Measurements from ENCODE around the gene OR2T2.
"Not testable (repeated sequence)": the region's sequence is repeated elsewhere in the genome, so short reads cannot be mapped to it uniquely, and the experiment has no call there.

DNA sequence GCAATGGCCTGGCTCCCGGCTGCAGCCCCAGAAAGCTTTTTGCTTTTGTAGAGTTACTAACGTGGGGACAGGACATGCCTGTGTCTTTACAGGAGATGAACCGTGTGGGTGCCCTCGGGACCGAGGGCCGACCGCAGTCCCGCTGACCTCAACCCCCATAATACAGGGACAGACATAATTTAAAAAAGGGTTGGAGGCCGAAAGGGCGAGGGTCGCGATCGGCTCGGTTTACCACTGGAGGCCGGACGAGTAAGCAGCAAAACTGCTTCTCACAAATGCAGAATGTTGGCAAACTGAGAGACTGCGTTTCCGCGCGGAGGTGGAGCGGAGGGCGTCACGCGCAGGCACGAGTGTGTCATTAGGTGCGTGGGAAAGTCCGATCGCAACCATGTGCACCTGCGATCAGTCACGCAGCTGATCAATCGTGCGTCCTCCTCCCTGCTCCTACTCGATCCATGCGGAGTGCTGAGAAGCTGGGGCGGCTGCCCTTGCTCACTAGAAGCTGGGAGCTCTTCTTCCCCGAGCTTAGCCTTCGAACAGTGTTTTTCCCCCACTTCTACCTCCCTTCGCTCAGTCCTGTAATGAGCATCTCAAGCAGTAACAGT is 11.5 kb upstream of the OR2T2 start:
- not testable (repeated sequence) for TF ChIP-seq POLR2A (IDR thresholded peaks at IDR 0.05; ENCODE audit: control extremely low read depth in 1 of 2, low read depth in 2 of 2, low read length in 2 of 2); PHF8 (conservative IDR thresholded peaks at IDR 0.05; ENCODE audit: low read depth, low read length); NRF1 (IDR thresholded peaks at IDR 0.05; ENCODE audit: low read depth, low read length); RBBP5 (IDR thresholded peaks at IDR 0.05; ENCODE audit: borderline replicate concordance, low read depth, low read length); KDM4A (IDR thresholded peaks at IDR 0.05; ENCODE audit: low read depth, low read length, severe bottlenecking)
- TF ChIP-seq, protein P1, sequence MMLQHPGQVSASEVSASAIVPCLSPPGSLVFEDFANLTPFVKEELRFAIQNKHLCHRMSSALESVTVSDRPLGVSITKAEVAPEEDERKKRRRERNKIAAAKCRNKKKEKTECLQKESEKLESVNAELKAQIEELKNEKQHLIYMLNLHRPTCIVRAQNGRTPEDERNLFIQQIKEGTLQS (IDR thresholded peaks at IDR 0.05; ENCODE audit: insufficient read depth, low read depth, low read length) = not testable (repeated sequence)
- TF ChIP-seq, protein P2, sequence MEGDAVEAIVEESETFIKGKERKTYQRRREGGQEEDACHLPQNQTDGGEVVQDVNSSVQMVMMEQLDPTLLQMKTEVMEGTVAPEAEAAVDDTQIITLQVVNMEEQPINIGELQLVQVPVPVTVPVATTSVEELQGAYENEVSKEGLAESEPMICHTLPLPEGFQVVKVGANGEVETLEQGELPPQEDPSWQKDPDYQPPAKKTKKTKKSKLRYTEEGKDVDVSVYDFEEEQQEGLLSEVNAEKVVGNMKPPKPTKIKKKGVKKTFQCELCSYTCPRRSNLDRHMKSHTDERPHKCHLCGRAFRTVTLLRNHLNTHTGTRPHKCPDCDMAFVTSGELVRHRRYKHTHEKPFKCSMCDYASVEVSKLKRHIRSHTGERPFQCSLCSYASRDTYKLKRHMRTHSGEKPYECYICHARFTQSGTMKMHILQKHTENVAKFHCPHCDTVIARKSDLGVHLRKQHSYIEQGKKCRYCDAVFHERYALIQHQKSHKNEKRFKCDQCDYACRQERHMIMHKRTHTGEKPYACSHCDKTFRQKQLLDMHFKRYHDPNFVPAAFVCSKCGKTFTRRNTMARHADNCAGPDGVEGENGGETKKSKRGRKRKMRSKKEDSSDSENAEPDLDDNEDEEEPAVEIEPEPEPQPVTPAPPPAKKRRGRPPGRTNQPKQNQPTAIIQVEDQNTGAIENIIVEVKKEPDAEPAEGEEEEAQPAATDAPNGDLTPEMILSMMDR (IDR thresholded peaks at IDR 0.05; ENCODE audit: control extremely low read depth in 1 of 3, insufficient read depth in 1 of 3, low read depth in 1 of 3, low read length in 3 of 3) = not testable (repeated sequence)

Data from H1 (cell line).